PC-3 (cell line): ENCODE measurements around the gene ETV6.

Experiments
- EZH2 ChIP-seq: fragments of 300-600 bp; sonication (generic); IDR thresholded peaks from one replicate; pipeline ENCODE4 v1.6.1; 2017; ENCODE audit warnings: antibody characterized with exemption, mild to moderate bottlenecking, low read length; ENCODE audit not compliant: unreplicated experiment
- TF ChIP-seq, protein P1 (sequence below): fragments of 300-600 bp; sonication (generic); conservative IDR thresholded peaks from 2 replicates; pipeline ENCODE4 v1.5.1; 2017; ENCODE audit warnings: antibody characterized with exemption, low read depth, mild to moderate bottlenecking, low read length

DNA sequence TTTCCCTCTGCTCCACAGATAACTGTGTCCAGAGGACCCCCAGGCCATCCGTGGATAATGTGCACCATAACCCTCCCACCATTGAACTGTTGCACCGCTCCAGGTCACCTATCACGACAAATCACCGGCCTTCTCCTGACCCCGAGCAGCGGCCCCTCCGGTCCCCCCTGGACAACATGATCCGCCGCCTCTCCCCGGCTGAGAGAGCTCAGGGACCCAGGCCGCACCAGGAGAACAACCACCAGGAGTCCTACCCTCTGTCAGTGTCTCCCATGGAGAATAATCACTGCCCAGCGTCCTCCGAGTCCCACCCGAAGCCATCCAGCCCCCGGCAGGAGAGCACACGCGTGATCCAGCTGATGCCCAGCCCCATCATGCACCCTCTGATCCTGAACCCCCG, 219.9 kb downstream of the ETV6 start:
- TF ChIP-seq, protein P1, sequence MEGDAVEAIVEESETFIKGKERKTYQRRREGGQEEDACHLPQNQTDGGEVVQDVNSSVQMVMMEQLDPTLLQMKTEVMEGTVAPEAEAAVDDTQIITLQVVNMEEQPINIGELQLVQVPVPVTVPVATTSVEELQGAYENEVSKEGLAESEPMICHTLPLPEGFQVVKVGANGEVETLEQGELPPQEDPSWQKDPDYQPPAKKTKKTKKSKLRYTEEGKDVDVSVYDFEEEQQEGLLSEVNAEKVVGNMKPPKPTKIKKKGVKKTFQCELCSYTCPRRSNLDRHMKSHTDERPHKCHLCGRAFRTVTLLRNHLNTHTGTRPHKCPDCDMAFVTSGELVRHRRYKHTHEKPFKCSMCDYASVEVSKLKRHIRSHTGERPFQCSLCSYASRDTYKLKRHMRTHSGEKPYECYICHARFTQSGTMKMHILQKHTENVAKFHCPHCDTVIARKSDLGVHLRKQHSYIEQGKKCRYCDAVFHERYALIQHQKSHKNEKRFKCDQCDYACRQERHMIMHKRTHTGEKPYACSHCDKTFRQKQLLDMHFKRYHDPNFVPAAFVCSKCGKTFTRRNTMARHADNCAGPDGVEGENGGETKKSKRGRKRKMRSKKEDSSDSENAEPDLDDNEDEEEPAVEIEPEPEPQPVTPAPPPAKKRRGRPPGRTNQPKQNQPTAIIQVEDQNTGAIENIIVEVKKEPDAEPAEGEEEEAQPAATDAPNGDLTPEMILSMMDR, result no peak
- TF ChIP-seq EZH2, result no peak
